Thoracic aorta (tissue), 2 donors: Measurements from ENCODE around the gene SYF2. TPM values are rescaled to one million over a fixed set of nuclear protein-coding genes. Genes with fewer than 3 reads are reported as not detected.
"Not testable (repeated sequence)": the region's sequence is repeated elsewhere in the genome, so short reads cannot be mapped to it uniquely, and the experiment has no call there.

Experiments
- ATAC-seq: fragments of 150-250 bp; one replicate; pipeline ENCODE4 v1.8.0; 2017; ENCODE audit warnings: low read depth; ENCODE audit not compliant: insufficient number of reproducible peaks, low FRiP score
- DNase-seq: peaks from one replicate; pipeline ENCODE4 v3.0.0-alpha.2; 2020; ENCODE audit warnings: low spot score
- H3K27ac ChIP-seq, 2 donors: fragments of 200-600 bp; sonication (generic); 1 replicate in 1 of 2; 2 replicates in 1 of 2; pipeline ENCODE4 v1.5.1; 2016; ENCODE audit warnings: mild to moderate bottlenecking in 2 of 2, moderate library complexity in 2 of 2
- H3K27me3 ChIP-seq: fragments of 200-600 bp; sonication (generic); replicated peaks from 2 replicates; pipeline ENCODE4 v1.6.0; 2016; ENCODE audit warnings: mild to moderate bottlenecking; ENCODE audit not compliant: insufficient read depth
- H3K36me3 ChIP-seq: fragments of 200-600 bp; sonication (generic); one replicate; pipeline ENCODE4 v1.5.1; 2016
- H3K4me1 ChIP-seq, 2 donors: fragments of 200-600 bp; sonication (generic); 1 replicate in 1 of 2; 2 replicates in 1 of 2; pipeline versions ENCODE4 v1.5.1 to v1.6.0; 2016; ENCODE audit warnings: low read depth in 2 of 2, mild to moderate bottlenecking in 1 of 2; ENCODE audit not compliant: control insufficient read depth in 1 of 2
- H3K4me3 ChIP-seq: fragments of 200-600 bp; sonication (generic); 2 replicates; pipeline ENCODE4 v1.5.1; 2016; ENCODE audit warnings: mild to moderate bottlenecking
- H3K9me3 ChIP-seq: fragments of 200-600 bp; sonication (generic); 2 replicates; pipeline ENCODE4 v1.5.1; 2016
- CTCF ChIP-seq: fragments of 200-600 bp; sonication (generic); IDR thresholded peaks from one replicate; pipeline ENCODE4 v1.5.1; 2019; ENCODE audit warnings: antibody characterized with exemption
- total RNA-seq, 2 donors: library from RNA; depleted of rRNA; stranded (reverse); fragments of >200 nt; gene quantifications; one replicate each; pipeline versions ENCODE4 v1.1.0 to v1.2.3, GENCODE V29; 2016

The SYF2 gene
- total RNA-seq, 2 donors from 2014 or later, result 34.9 to 53.9 TPM

- no peak for DNase-seq
- Histone ChIP-seq H3K4me3 (no peak overlapping the region), H3K27ac (no peak overlapping the region), H3K4me1 (peaks cover 0 to 10% of the 10 kb centered on the region in 2 donors), H3K36me3 (no peaks in the 10 kb centered on the region), H3K27me3 (no peaks in the 10 kb centered on the region), H3K9me3 (no peaks in the 10 kb centered on the region)
- TF ChIP-seq CTCF, result no peak
- no peak for ATAC-seq
These were observed 38.2 kb downstream of the SYF2 start for GRCh38 chr1:25194054-25194453.

GRCh38 chr1:25193229-25193628, 39.1 kb downstream of the SYF2 start:
- Histone ChIP-seq H3K9me3 (no peaks in the 10 kb centered on the region), H3K27me3 (no peaks in the 10 kb centered on the region), H3K36me3 (no peaks in the 10 kb centered on the region), H3K27ac (no peak overlapping the region), H3K4me1 (peaks cover 0 to 4% of the 10 kb centered on the region in 2 donors), H3K4me3 (no peak overlapping the region)
- TF ChIP-seq CTCF, result no peak
- DNase-seq (no peak), ATAC-seq (no peak)

GRCh38 chr1:25192154-25192553, 40.1 kb downstream of the SYF2 start:
- no peak for ATAC-seq
- H3K4me1 ChIP-seq, result no peaks in the 10 kb centered on the region
- no peaks in the 10 kb centered on the region for H3K27me3 ChIP-seq
- no peaks in the 10 kb centered on the region for H3K36me3 ChIP-seq
- no peak overlapping the region for H3K4me3 ChIP-seq
- DNase-seq, result no peak
- no peak for TF ChIP-seq CTCF
- no peak overlapping the region for H3K27ac ChIP-seq
- no peaks in the 10 kb centered on the region for H3K9me3 ChIP-seq

GRCh38 chr1:25190260-25190659, 42.0 kb downstream of the SYF2 start:
- Histone ChIP-seq H3K36me3 (no peaks in the 10 kb centered on the region), H3K9me3 (no peaks in the 10 kb centered on the region), H3K27me3 (no peaks in the 10 kb centered on the region), H3K4me1 (no peaks in the 10 kb centered on the region), H3K27ac (no peak overlapping the region), H3K4me3 (no peak overlapping the region)
- ATAC-seq (no peak), DNase-seq (no peak)
- no peak for TF ChIP-seq CTCF

- not testable (repeated sequence) for ATAC-seq, H3K4me3 ChIP-seq, H3K27ac ChIP-seq, H3K9me3 ChIP-seq, H3K27me3 ChIP-seq, H3K36me3 ChIP-seq, H3K4me1 ChIP-seq, DNase-seq
These were observed 44.4 kb downstream of the SYF2 start for GRCh38 chr1:25187904-25188303.

- H3K27ac ChIP-seq, result no peak overlapping the region
- no peak for TF ChIP-seq CTCF
- no peak for ATAC-seq
- H3K4me1 ChIP-seq, result no peaks in the 10 kb centered on the region
- H3K27me3 ChIP-seq, result no peaks in the 10 kb centered on the region
- no peaks in the 10 kb centered on the region for H3K36me3 ChIP-seq
- no peaks in the 10 kb centered on the region for H3K9me3 ChIP-seq
- no peak overlapping the region for H3K4me3 ChIP-seq
- DNase-seq, result no peak
These were observed 45.2 kb downstream of the SYF2 start for GRCh38 chr1:25187077-25187476.
